Measurements from ENCODE around the gene RAB39B.
"Not testable (repeated sequence)": the region's sequence is repeated elsewhere in the genome, so short reads cannot be mapped to it uniquely, and the experiment has no call there.

Gene RAB39B, protein sequence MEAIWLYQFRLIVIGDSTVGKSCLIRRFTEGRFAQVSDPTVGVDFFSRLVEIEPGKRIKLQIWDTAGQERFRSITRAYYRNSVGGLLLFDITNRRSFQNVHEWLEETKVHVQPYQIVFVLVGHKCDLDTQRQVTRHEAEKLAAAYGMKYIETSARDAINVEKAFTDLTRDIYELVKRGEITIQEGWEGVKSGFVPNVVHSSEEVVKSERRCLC

DNA sequence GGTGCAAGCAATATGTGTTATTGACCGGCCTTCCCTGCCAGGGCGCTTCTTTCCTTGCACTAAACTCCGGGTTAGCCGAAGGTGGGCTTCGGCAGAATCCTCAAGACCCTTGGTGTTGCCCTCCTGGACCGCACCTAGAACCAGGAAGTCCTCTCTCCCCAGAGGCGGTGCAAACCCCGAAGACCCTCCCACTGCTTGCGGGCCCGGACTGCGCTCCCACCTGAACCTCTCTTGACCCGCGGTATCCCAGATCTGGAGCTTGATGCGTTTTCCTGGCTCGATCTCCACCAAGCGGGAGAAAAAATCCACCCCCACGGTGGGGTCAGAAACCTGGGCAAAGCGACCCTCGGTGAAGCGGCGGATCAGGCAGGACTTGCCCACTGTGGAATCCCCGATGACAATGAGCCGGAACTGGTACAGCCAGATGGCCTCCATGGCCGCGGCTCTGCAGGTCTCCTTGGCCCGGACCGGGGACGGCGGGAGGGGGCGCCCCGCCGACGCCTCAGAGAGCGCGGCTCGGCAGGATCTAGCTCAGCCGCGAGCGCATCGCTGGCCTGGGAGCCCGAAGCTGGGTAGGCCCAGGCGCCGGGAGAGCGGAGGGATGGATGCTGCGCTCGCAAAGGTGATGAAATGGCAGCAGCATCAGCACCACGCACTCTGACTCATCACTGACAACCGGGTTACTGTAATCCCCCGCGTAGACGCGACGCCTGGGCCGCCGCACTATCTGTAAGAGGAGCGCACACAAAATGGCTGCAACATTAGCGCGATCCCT is at the start of gene RAB39B:
TSS of gene RAB39B (minus strand) at position 638 of the 775 bp plus-strand sequence. CDS start at position 435, 203 bp downstream.
- Histone ChIP-seq H3K27me3 (ENCODE audit: low read depth, low read length) (no peaks in the 10 kb centered on the region), H3K27ac (ENCODE audit: low read length) (no peak within 1 kb of the TSS), H3K4me1 (ENCODE audit: control insufficient read depth in 1 of 2, insufficient read depth in 2 of 2, low read length in 2 of 2) (no peaks in the 10 kb centered on the region), H3K36me3 (ENCODE audit: control insufficient read depth in 1 of 2, insufficient read depth in 2 of 2, low read length in 2 of 2) (no peaks in the 10 kb centered on the region), H3K9me3 (ENCODE audit: control insufficient read depth in 1 of 2, low read length in 2 of 2) (no peaks in the 10 kb centered on the region), H3K4me3 (ENCODE audit: low read depth in 1 of 2, low read length in 2 of 2) (peak within 1 kb of the TSS; percentile 42 to 59)

DNA sequence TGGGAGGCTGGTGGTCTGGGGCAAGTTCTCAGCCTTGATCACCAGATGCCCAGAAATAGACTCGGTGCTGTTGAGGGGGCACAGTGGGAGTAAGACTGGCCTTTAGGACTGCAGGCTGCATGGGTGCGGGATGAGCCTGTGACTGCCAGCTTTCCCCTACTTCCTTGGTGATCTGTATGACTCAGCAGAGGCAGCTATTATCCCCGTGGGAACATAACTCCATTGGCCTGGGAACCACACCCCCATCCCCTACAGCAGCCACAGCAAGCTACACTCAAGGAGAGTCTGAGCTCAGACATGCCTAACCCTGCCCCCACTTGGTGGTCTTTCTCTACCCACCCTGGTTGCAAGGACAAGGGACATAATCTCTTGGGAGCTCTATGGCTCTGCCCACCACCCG is 49.5 kb upstream of the RAB39B start:
- H3K4me1 ChIP-seq (ENCODE audit: control insufficient read depth in 1 of 2, insufficient read depth in 2 of 2, low read length in 2 of 2) = no peaks in the 10 kb centered on the region
- no peaks in the 10 kb centered on the region for H3K27me3 ChIP-seq (ENCODE audit: low read depth, low read length)
- no peaks in the 10 kb centered on the region for H3K36me3 ChIP-seq (ENCODE audit: control insufficient read depth in 1 of 2, insufficient read depth in 2 of 2, low read length in 2 of 2)
- no peak overlapping the region for H3K27ac ChIP-seq (ENCODE audit: low read length)
- H3K9me3 ChIP-seq (ENCODE audit: control insufficient read depth in 1 of 2, low read length in 2 of 2) = peaks cover 0 to 3% of the 10 kb centered on the region in 2 donors
- no peak overlapping the region for H3K4me3 ChIP-seq (ENCODE audit: low read depth in 1 of 2, low read length in 2 of 2)

- Histone ChIP-seq H3K27ac (ENCODE audit: low read length) (no peak overlapping the region), H3K36me3 (ENCODE audit: control insufficient read depth in 1 of 2, insufficient read depth in 2 of 2, low read length in 2 of 2) (peaks cover 0 to 5% of the 10 kb centered on the region in 2 donors), H3K9me3 (ENCODE audit: control insufficient read depth in 1 of 2, low read length in 2 of 2) (no peaks in the 10 kb centered on the region), H3K4me1 (ENCODE audit: control insufficient read depth in 1 of 2, insufficient read depth in 2 of 2, low read length in 2 of 2) (no peaks in the 10 kb centered on the region), H3K27me3 (ENCODE audit: low read depth, low read length) (no peaks in the 10 kb centered on the region), H3K4me3 (ENCODE audit: low read depth in 1 of 2, low read length in 2 of 2) (no peak overlapping the region)
Measured at GRCh38 chrX:155293771-155294170, 29.5 kb upstream of the RAB39B start.

DNA sequence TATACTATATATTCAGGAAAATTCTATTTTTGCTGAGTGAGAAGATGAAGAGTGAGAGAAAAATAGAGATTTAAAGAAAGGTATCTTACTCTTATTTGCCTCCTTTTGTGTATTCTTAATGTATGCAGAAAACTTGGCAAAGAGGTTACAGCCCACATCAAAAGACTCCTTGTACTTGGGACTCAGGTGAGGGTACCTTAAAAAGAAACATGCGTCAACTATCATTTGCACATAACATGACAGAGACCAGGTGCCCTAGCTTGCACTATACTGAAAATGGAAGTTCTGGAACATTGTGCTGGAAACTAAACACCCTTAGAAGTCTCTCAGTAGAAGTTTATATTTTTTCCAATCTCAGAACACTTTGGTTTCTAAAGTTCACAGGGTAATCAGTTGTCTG is 15.6 kb upstream of the RAB39B start:
- Histone ChIP-seq H3K9me3 (ENCODE audit: control insufficient read depth in 1 of 2, low read length in 2 of 2) (no peaks in the 10 kb centered on the region), H3K27ac (ENCODE audit: low read length) (no peak overlapping the region), H3K4me1 (ENCODE audit: control insufficient read depth in 1 of 2, insufficient read depth in 2 of 2, low read length in 2 of 2) (no peaks in the 10 kb centered on the region), H3K4me3 (ENCODE audit: low read depth in 1 of 2, low read length in 2 of 2) (no peak overlapping the region), H3K36me3 (ENCODE audit: control insufficient read depth in 1 of 2, insufficient read depth in 2 of 2, low read length in 2 of 2) (peaks cover 0 to 5% of the 10 kb centered on the region in 2 donors), H3K27me3 (ENCODE audit: low read depth, low read length) (no peaks in the 10 kb centered on the region)

- Histone ChIP-seq H3K4me1 (ENCODE audit: control insufficient read depth in 1 of 2, insufficient read depth in 2 of 2, low read length in 2 of 2) (no peaks in the 10 kb centered on the region), H3K9me3 (ENCODE audit: control insufficient read depth in 1 of 2, low read length in 2 of 2) (no peaks in the 10 kb centered on the region), H3K27ac (ENCODE audit: low read length) (no peak overlapping the region), H3K27me3 (ENCODE audit: low read depth, low read length) (no peaks in the 10 kb centered on the region), H3K36me3 (ENCODE audit: control insufficient read depth in 1 of 2, insufficient read depth in 2 of 2, low read length in 2 of 2) (no peaks in the 10 kb centered on the region), H3K4me3 (ENCODE audit: low read depth in 1 of 2, low read length in 2 of 2) (no peak overlapping the region)
Measured at GRCh38 chrX:155270969-155271368, 6.7 kb upstream of the RAB39B start.

DNA sequence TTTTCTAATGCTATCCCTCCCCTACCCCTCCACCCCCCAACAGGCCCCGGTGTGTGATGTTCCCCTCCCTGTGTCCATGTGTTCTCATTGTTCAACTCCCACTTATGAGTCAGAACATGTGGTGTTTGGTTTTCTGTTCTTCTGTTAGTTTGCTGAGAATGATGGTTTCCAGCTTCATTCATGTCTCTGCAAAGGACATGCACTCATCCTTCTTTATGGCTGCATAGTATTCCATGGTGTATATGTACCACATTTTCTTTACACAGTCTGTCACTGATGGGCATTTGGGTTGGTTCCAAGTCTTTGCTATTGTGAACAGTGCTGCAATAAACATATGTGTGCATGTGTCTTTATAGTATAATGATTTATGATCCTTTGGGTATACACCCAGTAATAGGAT is 3.7 kb upstream of the RAB39B start:
- H3K4me1 ChIP-seq (ENCODE audit: control insufficient read depth in 1 of 2, insufficient read depth in 2 of 2, low read length in 2 of 2); H3K36me3 ChIP-seq (ENCODE audit: control insufficient read depth in 1 of 2, insufficient read depth in 2 of 2, low read length in 2 of 2); H3K9me3 ChIP-seq (ENCODE audit: control insufficient read depth in 1 of 2, low read length in 2 of 2); H3K27ac ChIP-seq (ENCODE audit: low read length); H3K27me3 ChIP-seq (ENCODE audit: low read depth, low read length); H3K4me3 ChIP-seq (ENCODE audit: low read depth in 1 of 2, low read length in 2 of 2): not testable (repeated sequence)

- H3K4me1 ChIP-seq (ENCODE audit: control insufficient read depth in 1 of 2, insufficient read depth in 2 of 2, low read length in 2 of 2) = no peaks in the 10 kb centered on the region
- H3K9me3 ChIP-seq (ENCODE audit: control insufficient read depth in 1 of 2, low read length in 2 of 2) = no peaks in the 10 kb centered on the region
- H3K27me3 ChIP-seq (ENCODE audit: low read depth, low read length) = no peaks in the 10 kb centered on the region
Measured at GRCh38 chrX:155266439-155266838, 2.1 kb upstream of the RAB39B start.

DNA sequence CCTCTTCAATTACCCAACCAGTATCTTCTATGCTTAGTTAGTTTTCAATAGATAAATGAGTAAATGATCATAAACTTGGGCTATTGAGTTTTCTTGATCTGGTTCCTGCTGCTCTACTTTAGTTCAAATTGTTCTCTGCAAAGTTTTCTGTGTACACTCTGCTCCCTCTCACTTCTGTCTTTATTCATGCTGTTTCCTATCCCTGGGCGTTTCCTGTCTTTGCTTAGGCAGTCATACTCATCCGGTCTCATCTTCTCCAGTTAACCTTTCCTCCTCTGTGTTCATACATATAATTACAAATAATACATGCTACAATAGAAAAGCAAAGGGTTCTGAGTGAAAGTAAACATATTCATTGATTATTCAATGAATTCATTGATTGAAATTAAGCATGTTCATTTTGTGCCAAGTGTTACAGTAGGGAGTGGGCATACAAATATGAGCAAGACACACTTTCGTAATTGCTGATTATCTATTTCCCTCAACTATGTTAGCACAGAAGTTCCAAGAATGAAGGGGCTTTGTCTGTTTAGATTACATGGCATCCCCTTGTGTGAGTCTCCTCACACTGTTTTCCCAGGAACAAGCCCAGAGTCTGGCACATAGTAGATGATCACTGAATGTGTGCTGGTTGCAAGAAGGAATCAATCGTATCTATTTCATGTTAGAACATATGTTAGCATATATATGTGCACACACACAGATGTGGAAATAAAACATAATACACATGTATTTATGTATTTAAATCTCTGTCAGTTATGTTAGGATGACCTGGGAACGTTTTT is 1.1 kb downstream of the RAB39B start:
- Histone ChIP-seq H3K27ac (ENCODE audit: low read length) (no peak overlapping the region), H3K4me3 (ENCODE audit: low read depth in 1 of 2, low read length in 2 of 2) (peak overlapping the region in 1 of 2 donors; percentile 59), H3K36me3 (ENCODE audit: control insufficient read depth in 1 of 2, insufficient read depth in 2 of 2, low read length in 2 of 2) (no peaks in the 10 kb centered on the region)

More at GRCh38 chrX:155266439-155266838, 2.1 kb upstream of the RAB39B start:
- Histone ChIP-seq H3K27ac (ENCODE audit: low read length) (no peak overlapping the region), H3K36me3 (ENCODE audit: control insufficient read depth in 1 of 2, insufficient read depth in 2 of 2, low read length in 2 of 2) (no peaks in the 10 kb centered on the region), H3K4me3 (ENCODE audit: low read depth in 1 of 2, low read length in 2 of 2) (no peak overlapping the region)

GRCh38 chrX:155259752-155260151 is 4.5 kb downstream of the RAB39B start:
- Histone ChIP-seq H3K9me3 (ENCODE audit: control insufficient read depth in 1 of 2, low read length in 2 of 2) (no peaks in the 10 kb centered on the region), H3K4me1 (ENCODE audit: control insufficient read depth in 1 of 2, insufficient read depth in 2 of 2, low read length in 2 of 2) (no peaks in the 10 kb centered on the region), H3K36me3 (ENCODE audit: control insufficient read depth in 1 of 2, insufficient read depth in 2 of 2, low read length in 2 of 2) (no peaks in the 10 kb centered on the region), H3K27me3 (ENCODE audit: low read depth, low read length) (no peaks in the 10 kb centered on the region), H3K4me3 (ENCODE audit: low read depth in 1 of 2, low read length in 2 of 2) (no peak overlapping the region), H3K27ac (ENCODE audit: low read length) (no peak overlapping the region)

More for the DNA sequence above, 1.1 kb downstream of the RAB39B start:
- no peaks in the 10 kb centered on the region for H3K27me3 ChIP-seq (ENCODE audit: low read depth, low read length)
- no peaks in the 10 kb centered on the region for H3K9me3 ChIP-seq (ENCODE audit: control insufficient read depth in 1 of 2, low read length in 2 of 2)
- no peaks in the 10 kb centered on the region for H3K4me1 ChIP-seq (ENCODE audit: control insufficient read depth in 1 of 2, insufficient read depth in 2 of 2, low read length in 2 of 2)

DNA sequence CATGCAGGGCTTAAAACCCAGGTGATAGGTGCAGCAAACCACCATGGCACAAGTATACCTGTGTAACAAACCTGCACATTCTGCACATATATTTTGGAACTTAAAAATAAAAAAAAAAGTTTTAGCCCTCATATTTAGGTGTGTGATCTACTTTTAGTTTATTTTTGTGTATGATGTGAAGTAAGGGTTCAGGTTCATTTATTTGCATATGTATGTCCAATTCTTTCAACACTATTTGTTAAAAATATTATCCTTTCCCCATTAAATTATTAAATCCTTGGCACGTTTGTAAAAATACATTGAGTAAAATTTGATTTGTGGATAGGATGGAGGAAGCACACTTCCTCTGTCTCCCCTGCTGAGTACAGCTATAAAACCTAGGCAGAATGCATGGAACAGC is 12.9 kb downstream of the RAB39B start:
- Histone ChIP-seq H3K4me3 (ENCODE audit: low read depth in 1 of 2, low read length in 2 of 2) (no peak overlapping the region), H3K9me3 (ENCODE audit: control insufficient read depth in 1 of 2, low read length in 2 of 2) (no peaks in the 10 kb centered on the region), H3K4me1 (ENCODE audit: control insufficient read depth in 1 of 2, insufficient read depth in 2 of 2, low read length in 2 of 2) (no peaks in the 10 kb centered on the region), H3K36me3 (ENCODE audit: control insufficient read depth in 1 of 2, insufficient read depth in 2 of 2, low read length in 2 of 2) (no peaks in the 10 kb centered on the region), H3K27ac (ENCODE audit: low read length) (no peak overlapping the region), H3K27me3 (ENCODE audit: low read depth, low read length) (no peaks in the 10 kb centered on the region)

GRCh38 chrX:155247497-155247896 is 16.8 kb downstream of the RAB39B start:
- H3K27ac ChIP-seq (ENCODE audit: low read length) = no peak overlapping the region
- no peaks in the 10 kb centered on the region for H3K27me3 ChIP-seq (ENCODE audit: low read depth, low read length)
- no peaks in the 10 kb centered on the region for H3K36me3 ChIP-seq (ENCODE audit: control insufficient read depth in 1 of 2, insufficient read depth in 2 of 2, low read length in 2 of 2)
- no peaks in the 10 kb centered on the region for H3K4me1 ChIP-seq (ENCODE audit: control insufficient read depth in 1 of 2, insufficient read depth in 2 of 2, low read length in 2 of 2)
- H3K4me3 ChIP-seq (ENCODE audit: low read depth in 1 of 2, low read length in 2 of 2) = no peak overlapping the region
- no peaks in the 10 kb centered on the region for H3K9me3 ChIP-seq (ENCODE audit: control insufficient read depth in 1 of 2, low read length in 2 of 2)

Data from muscle layer of duodenum (tissue), 2 donors.